Skeletal muscle satellite cell (primary cell): ENCODE data around the gene NRBP1.

Experiments
- H3K27me3 ChIP-seq: 2 replicates; pipeline ENCODE4 v1.7.0; 2013; ENCODE audit warnings: low read length; ENCODE audit not compliant: control insufficient read depth, insufficient read depth
- H3K36me3 ChIP-seq: 2 replicates; pipeline ENCODE4 v1.7.0; 2013; ENCODE audit warnings: mild to moderate bottlenecking, control low read depth, low read length; ENCODE audit not compliant: insufficient read depth
- H3K4me1 ChIP-seq: 2 replicates; pipeline ENCODE4 v1.7.0; 2013; ENCODE audit warnings: low read length; ENCODE audit not compliant: control insufficient read depth, insufficient read depth
- H3K4me2 ChIP-seq: 2 replicates; pipeline ENCODE4 v1.7.0; 2013; ENCODE audit warnings: mild to moderate bottlenecking, low read length
- H3K4me3 ChIP-seq: 2 replicates; pipeline ENCODE4 v1.7.0; 2013; ENCODE audit warnings: low read length
- H3K9ac ChIP-seq: 2 replicates; pipeline ENCODE4 v1.7.0; 2013; ENCODE audit warnings: mild to moderate bottlenecking, low read depth, low read length, moderate library complexity
- H3K9me3 ChIP-seq: replicated peaks from 2 replicates; pipeline ENCODE4 v1.7.0; 2013; ENCODE audit warnings: mild to moderate bottlenecking, control low read depth, low read length

NRBP1 gene

GRCh38 chr2:27427863-27428212 is 593 bp upstream of the NRBP1 start:
- Histone ChIP-seq H3K27me3 (no peaks in the 10 kb centered on the region), H3K4me3 (peak overlapping the region; percentile 91)

GRCh38 chr2:27428978-27429541 is 629 bp downstream of the NRBP1 start:
- H3K36me3 ChIP-seq: peaks cover 12% of the 10 kb centered on the region
- peak overlapping the region; percentile 98 for H3K9ac ChIP-seq
- H3K4me1 ChIP-seq: peaks cover 18% of the 10 kb centered on the region
- no peaks in the 10 kb centered on the region for H3K9me3 ChIP-seq
- H3K27me3 ChIP-seq: no peaks in the 10 kb centered on the region
- H3K4me2 ChIP-seq: peak overlapping the region; percentile 95
- peak overlapping the region; percentile 91 for H3K4me3 ChIP-seq

More at GRCh38 chr2:27427863-27428212, 593 bp upstream of the NRBP1 start:
- H3K4me2 ChIP-seq: peak overlapping the region; percentile 76
- H3K4me1 ChIP-seq: peaks cover 18% of the 10 kb centered on the region
- peak overlapping the region; percentile 98 for H3K9ac ChIP-seq
- no peaks in the 10 kb centered on the region for H3K9me3 ChIP-seq
- no peaks in the 10 kb centered on the region for H3K36me3 ChIP-seq

GRCh38 chr2:27431395-27431794 is 3.0 kb downstream of the NRBP1 start:
- peaks cover 18% of the 10 kb centered on the region for H3K4me1 ChIP-seq
- H3K9me3 ChIP-seq: no peaks in the 10 kb centered on the region
- H3K4me3 ChIP-seq: no peak overlapping the region
- no peak overlapping the region for H3K9ac ChIP-seq
- peak overlapping the region; percentile 15 for H3K4me2 ChIP-seq
- no peaks in the 10 kb centered on the region for H3K27me3 ChIP-seq
- peaks cover 35% of the 10 kb centered on the region for H3K36me3 ChIP-seq

- H3K9me3 ChIP-seq: no peaks in the 10 kb centered on the region
- H3K4me3 ChIP-seq: no peak overlapping the region
- H3K36me3 ChIP-seq: peaks cover 69% of the 10 kb centered on the region
- H3K4me2 ChIP-seq: no peak overlapping the region
- H3K9ac ChIP-seq: no peak overlapping the region
- H3K4me1 ChIP-seq: peaks cover 9% of the 10 kb centered on the region
- no peaks in the 10 kb centered on the region for H3K27me3 ChIP-seq
Observed at GRCh38 chr2:27435628-27436027, 7.2 kb downstream of the NRBP1 start.

GRCh38 chr2:27441226-27441926 is 12.9 kb downstream of the NRBP1 start:
- H3K9me3 ChIP-seq: no peaks in the 10 kb centered on the region
- no peaks in the 10 kb centered on the region for H3K4me1 ChIP-seq
- H3K9ac ChIP-seq: no peak overlapping the region
- H3K36me3 ChIP-seq: peaks cover 64% of the 10 kb centered on the region
- no peaks in the 10 kb centered on the region for H3K27me3 ChIP-seq
- no peak overlapping the region for H3K4me2 ChIP-seq
- no peak overlapping the region for H3K4me3 ChIP-seq

- Histone ChIP-seq H3K4me2 (no peak within 1 kb of the TSS), H3K4me3 (no peak within 1 kb of the TSS), H3K36me3 (peaks cover 58% of the 10 kb centered on the region), H3K27me3 (no peaks in the 10 kb centered on the region), H3K4me1 (no peaks in the 10 kb centered on the region), H3K9ac (no peak within 1 kb of the TSS), H3K9me3 (no peaks in the 10 kb centered on the region)
Observed at GRCh38 chr2:27441958-27442919, 13.8 kb downstream of the NRBP1 start, which contains the start of gene KRTCAP3. TSS of gene KRTCAP3 (plus strand) at chr2:27442381. CDS start at chr2:27442413, 32 bp downstream.

- no peaks in the 10 kb centered on the region for H3K27me3 ChIP-seq
- H3K4me1 ChIP-seq: no peaks in the 10 kb centered on the region
- H3K9ac ChIP-seq: no peak overlapping the region
- H3K9me3 ChIP-seq: no peaks in the 10 kb centered on the region
- no peak overlapping the region for H3K4me2 ChIP-seq
- peaks cover 61% of the 10 kb centered on the region for H3K36me3 ChIP-seq
- no peak overlapping the region for H3K4me3 ChIP-seq
Observed at GRCh38 chr2:27442920-27443282, 14.5 kb downstream of the NRBP1 start.

- H3K4me1 ChIP-seq: no peaks in the 10 kb centered on the region
- H3K4me2 ChIP-seq: no peak overlapping the region
- H3K36me3 ChIP-seq: peaks cover 53% of the 10 kb centered on the region
- no peaks in the 10 kb centered on the region for H3K9me3 ChIP-seq
- H3K27me3 ChIP-seq: no peaks in the 10 kb centered on the region
- H3K4me3 ChIP-seq: no peak overlapping the region
- H3K9ac ChIP-seq: no peak overlapping the region
Observed at GRCh38 chr2:27445155-27445554, 16.7 kb downstream of the NRBP1 start.

- Histone ChIP-seq H3K27me3 (no peaks in the 10 kb centered on the region), H3K36me3 (peaks cover 49% of the 10 kb centered on the region), H3K9me3 (no peaks in the 10 kb centered on the region), H3K4me1 (no peaks in the 10 kb centered on the region), H3K4me2 (no peak overlapping the region), H3K4me3 (no peak overlapping the region), H3K9ac (no peak overlapping the region)
Observed at GRCh38 chr2:27445615-27446014, 17.2 kb downstream of the NRBP1 start.

- Histone ChIP-seq H3K9ac (no peak overlapping the region), H3K4me2 (no peak overlapping the region), H3K27me3 (no peaks in the 10 kb centered on the region), H3K36me3 (peaks cover 46% of the 10 kb centered on the region), H3K4me1 (no peaks in the 10 kb centered on the region), H3K9me3 (no peaks in the 10 kb centered on the region), H3K4me3 (no peak overlapping the region)
Observed at GRCh38 chr2:27446057-27446456, 17.6 kb downstream of the NRBP1 start.

- Histone ChIP-seq H3K4me1 (no peaks in the 10 kb centered on the region), H3K4me2 (no peak overlapping the region), H3K9ac (no peak overlapping the region), H3K27me3 (no peaks in the 10 kb centered on the region), H3K4me3 (no peak overlapping the region), H3K36me3 (peaks cover 38% of the 10 kb centered on the region), H3K9me3 (no peaks in the 10 kb centered on the region)
Observed at GRCh38 chr2:27448381-27448780, 19.9 kb downstream of the NRBP1 start.
